ENCODE data around the gene PIGP. TPM values are rescaled to one million over a fixed set of nuclear protein-coding genes. Genes with fewer than 3 reads are reported as not detected.

The PIGP gene
- total and polyA plus RNA-seq, 9 of the 15 experiments (the other 6 are each of a cell fraction or from before 2014, with no cell fraction given) = 18.3 to 122 (median 35.6) TPM

DNA sequence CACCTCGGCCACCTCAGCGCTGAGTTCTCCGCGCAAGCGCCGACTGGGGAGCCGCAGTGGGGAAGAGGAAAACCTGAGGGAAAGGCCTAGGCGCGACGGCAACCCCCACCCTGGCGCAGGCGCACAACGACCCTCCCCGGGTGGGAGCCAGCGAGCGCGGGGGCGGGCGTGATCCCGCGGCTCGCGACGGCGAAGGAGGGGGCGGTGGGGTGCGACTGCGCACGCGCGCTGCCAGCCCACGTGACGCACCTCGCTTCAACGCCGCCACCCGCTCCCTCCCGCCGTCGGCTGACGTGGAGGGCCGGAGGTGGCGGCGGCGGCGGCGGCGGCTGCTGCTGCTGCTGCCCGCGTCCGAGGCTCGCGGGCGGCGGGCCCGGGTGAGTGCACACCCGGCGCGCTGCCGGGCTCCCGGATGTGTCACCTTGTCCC lies at the start of gene PIGP, which contains the start of gene TTC3 (continued):
- TF ChIP-seq ZNF407 (IDR thresholded peaks at IDR 0.05; ENCODE audit: low read depth) = no peak
- TF ChIP-seq KAT8 (IDR thresholded peaks at IDR 0.05; ENCODE audit: low read depth) = no peak
- TF ChIP-seq FOXK1 (CRISPR knock-in tag; IDR thresholded peaks at IDR 0.05; ENCODE audit: borderline replicate concordance) = no peak
- no peak for TF ChIP-seq THRB (CRISPR knock-in tag; conservative IDR thresholded peaks at IDR 0.05)
- TF ChIP-seq TCF7 (IDR thresholded peaks at IDR 0.05; ENCODE audit: borderline replicate concordance) = no peak
- TF ChIP-seq TSC22D4 (tag; IDR thresholded peaks at IDR 0.05) = no peak
- no peak for TF ChIP-seq SAFB2 (IDR thresholded peaks at IDR 0.05; ENCODE audit: borderline replicate concordance, low read depth, low read length, severe bottlenecking)
- TF ChIP-seq RBM22 (IDR thresholded peaks at IDR 0.05; ENCODE audit: low read depth, low read length, poor library complexity, severe bottlenecking) = no peak
- no peak for TF ChIP-seq KHSRP (IDR thresholded peaks at IDR 0.05)
- TF ChIP-seq NCOA6 (IDR thresholded peaks at IDR 0.05) = no peak
- TF ChIP-seq ZC3H8 (IDR thresholded peaks at IDR 0.05) = no peak
- TF ChIP-seq NELFE (IDR thresholded peaks at IDR 0.05; ENCODE audit: insufficient read depth, insufficient read length) = no peak
- no peak for TF ChIP-seq ZNF77 (CRISPR knock-in tag; IDR thresholded peaks at IDR 0.05)
- TF ChIP-seq GATA2 (CRISPR knock-in tag; IDR thresholded peaks at IDR 0.05) = no peak
- no peak for TF ChIP-seq RBM14 (IDR thresholded peaks at IDR 0.05; ENCODE audit: borderline replicate concordance, insufficient read depth, low read depth, low read length)

Measured in K562 (cell line).